Endothelial cell of umbilical vein (primary cell): ENCODE data around the gene ZRANB2. TPM values are rescaled to one million over a fixed set of nuclear protein-coding genes. Genes with fewer than 3 reads are reported as not detected.

Source experiments
- BruUV-seq: library from RNA; stranded (reverse); fragments of 400-500 nt; replicated peaks from 2 replicates; lab custom pipeline; 2021; lab: Mats Ljungman, UMichigan
- CTCF ChIA-PET: fragments of 300-600, 350-600 bp; sonication (Branson Sonifier 250); formaldehyde crosslinking; loops from one replicate; lab custom pipeline; 2021; ENCODE audit warnings: antibody characterized with exemption, inconsistent platforms; lab: Charles Lee
- POLR2A ChIA-PET: fragments of 300-600, 350-600 bp; sonication (Branson Sonifier 250); formaldehyde crosslinking; loops from one replicate; lab custom pipeline; 2021; ENCODE audit warnings: antibody characterized with exemption, inconsistent platforms; lab: Charles Lee
- DNase-seq: peaks from one replicate; pipeline ENCODE4 v3.0.0-alpha.2; 2011; ENCODE audit warnings: low read depth, low spot score
- FAIRE-seq: peaks from 2 replicates; lab custom pipeline; 2011; peaks lifted over from hg19 to GRCh38; lab: Jason Lieb, UNC
- H2AFZ ChIP-seq: 2 replicates; pipeline ENCODE4 v1.6.0; 2012; ENCODE audit warnings: low read depth, low read length, control low read depth, inconsistent platforms
- H3K27ac ChIP-seq: 2 replicates; pipeline ENCODE4 v1.5.1; 2011; ENCODE audit warnings: low read depth, mild to moderate bottlenecking, control low read depth, low read length, moderate library complexity; ENCODE audit not compliant: insufficient read depth
- H3K27me3 ChIP-seq, 2 experiments: 2 replicates each; pipeline versions ENCODE4 v1.6.0 to v1.6.1; 2011; ENCODE audit warnings: low read length in 2 of 2, mixed read lengths in 1 of 2; ENCODE audit not compliant: control insufficient read depth in 2 of 2, insufficient read depth in 2 of 2
- H3K36me3 ChIP-seq, 2 experiments: 2 replicates in 1 of 2; 3 replicates in 1 of 2; pipeline ENCODE4 v1.5.1; 2011; ENCODE audit warnings: low read length in 2 of 2, mild to moderate bottlenecking in 1 of 2, moderate library complexity in 1 of 2; ENCODE audit not compliant: control insufficient read depth in 2 of 2, insufficient read depth in 2 of 2; ENCODE audit errors: extremely low read depth in 1 of 2
- H3K4me1 ChIP-seq: 3 replicates; pipeline ENCODE4 v1.5.1; 2011; ENCODE audit warnings: mild to moderate bottlenecking, low read length; ENCODE audit not compliant: control insufficient read depth, insufficient read depth; ENCODE audit errors: extremely low read depth
- H3K4me2 ChIP-seq: 2 replicates; pipeline ENCODE4 v1.6.1; 2011; ENCODE audit warnings: low read length, control low read depth, mixed read lengths; ENCODE audit not compliant: insufficient read depth
- H3K4me3 ChIP-seq, 3 experiments: fragments of 200-600 bp in 1 of 3; sonication (generic), shearing (Covaris generic) in 1 of 3; replicated peaks in 1 of 3; 2 replicates each; pipeline ENCODE4 v1.5.1; 2011 to 2016; ENCODE audit warnings: control low read depth in 3 of 3, low read length in 3 of 3, mild to moderate bottlenecking in 2 of 3, inconsistent platforms in 1 of 3, low read depth in 1 of 3, moderate library complexity in 1 of 3; ENCODE audit not compliant: insufficient read depth in 1 of 3
- H3K79me2 ChIP-seq: 2 replicates; pipeline ENCODE4 v1.6.0; 2012; ENCODE audit warnings: low read length, inconsistent platforms; ENCODE audit not compliant: control insufficient read depth, insufficient read depth
- H3K9ac ChIP-seq: replicated peaks from 2 replicates; pipeline ENCODE3; 2011; ENCODE audit warnings: low read length, control low read depth; ENCODE audit not compliant: insufficient read depth; ENCODE audit errors: extremely low read depth
- H3K9me1 ChIP-seq: replicated peaks from 3 replicates; pipeline ENCODE4 v1.6.0; 2011; ENCODE audit warnings: mild to moderate bottlenecking, low read length; ENCODE audit not compliant: control insufficient read depth, insufficient read depth; ENCODE audit errors: extremely low read depth
- H3K9me3 ChIP-seq: replicated peaks from 2 replicates; pipeline ENCODE4 v1.5.1; 2012; ENCODE audit warnings: low read length, inconsistent platforms; ENCODE audit not compliant: control insufficient read depth, insufficient read depth
- H4K20me1 ChIP-seq: replicated peaks from 2 replicates; pipeline ENCODE3; 2011; ENCODE audit warnings: mild to moderate bottlenecking, low read length; ENCODE audit not compliant: control insufficient read depth, insufficient read depth; ENCODE audit errors: extremely low read depth
- CTCF ChIP-seq, 2 donors: IDR thresholded peaks; 1 replicate in 1 of 2; 2 replicates in 1 of 2; pipeline ENCODE4 v1.5.1; 2011; ENCODE audit warnings: low read length in 2 of 2, mild to moderate bottlenecking in 2 of 2, moderate library complexity in 2 of 2, control low read depth in 1 of 2, inconsistent platforms in 1 of 2, low read depth in 1 of 2; ENCODE audit not compliant: insufficient read depth in 1 of 2; ENCODE audit errors: extremely low read depth in 1 of 2
- GATA2 ChIP-seq: IDR thresholded peaks from 2 replicates; pipeline ENCODE4 v1.7.0; 2011; ENCODE audit warnings: low read depth, mild to moderate bottlenecking, moderate library complexity, mixed read lengths, low read length; ENCODE audit not compliant: insufficient read length, insufficient read depth
- dilution Hi-C: fragments of 300-500 bp; cut with MboI; formaldehyde crosslinking; loops from one replicate; pipeline ENCODE4 v1.15.0; 2019; ENCODE audit warnings: low sequenced_read_pairs; ENCODE audit not compliant: extremely low pct_ligation_motif_present
- intact Hi-C: fragments of 100-400 bp; cut with micrococcal nuclease; formaldehyde crosslinking; loops from one replicate; pipeline ENCODE4 v1.10.0; 2022
- polyA plus RNA-seq, 4 experiments: library from polyadenylated mRNA; depleted of rRNA in 3 of 4; stranded (reverse) in 3 of 4; unstranded in 1 of 4; fragments of >200 nt; gene quantifications; 2 replicates each; pipeline versions ENCODE4 v1.2.1 to v1.2.3, GENCODE V29; 2011 to 2012; ENCODE audit warnings: missing spikeins in 1 of 4
- total RNA-seq: library from RNA; stranded (reverse); gene quantifications from 2 replicates; pipeline ENCODE4 v1.2.3, GENCODE V29; 2021

The ZRANB2 gene
- total and polyA plus RNA-seq, 2 donors (not counting 3 experiments of a cell fraction or from before 2014, with no cell fraction given), result 23.6 to 84.1 TPM

GRCh38 chr1:71049951-71050598, 30.8 kb downstream of the ZRANB2 start:
- no peak overlapping the region for H3K9ac ChIP-seq
- ChIA-PET CTCF (interaction anchor here (1.0 to 5.7 kb wide), 6 partner anchors 10 to 537 kb away, joined by 3 to 35 read pairs (median 6); no protein-coding TSS in a partner anchor), POLR2A (no interaction called here)

More at GRCh38 chr1:71049951-71050598, 30.8 kb downstream of the ZRANB2 start:
- no peak overlapping the region for H2AFZ ChIP-seq
- TF ChIP-seq CTCF (IDR thresholded peaks at IDR 0.05; ENCODE audit: extremely low read depth in 1 of 2, insufficient read depth in 1 of 2, low read depth in 1 of 2, low read length in 2 of 2), result peak; percentile 51 to 56
- TF ChIP-seq GATA2, result no peak
- no peak overlapping the region for H3K27ac ChIP-seq
- H3K4me1 ChIP-seq, result peaks cover 9% of the 10 kb centered on the region
- no peaks in the 10 kb centered on the region for H3K79me2 ChIP-seq
- no peaks in the 10 kb centered on the region for H3K9me3 ChIP-seq
- DNase-seq, result peak; percentile 79
- FAIRE-seq, result peak; percentile 93
- H3K4me3 ChIP-seq, result no peak overlapping the region
- BruUV-seq, result no TSS peak
- H3K4me2 ChIP-seq, result no peak overlapping the region
- dilution Hi-C loops, result no loop called here
- H3K27me3 ChIP-seq, result peaks cover 40 to 54% of the 10 kb centered on the region in 2 experiments
- no peaks in the 10 kb centered on the region for H3K9me1 ChIP-seq
- no peaks in the 10 kb centered on the region for H4K20me1 ChIP-seq
- no peaks in the 10 kb centered on the region for H3K36me3 ChIP-seq
- intact Hi-C loops, result loop anchor here (1.0 kb wide), 2 partner anchors 365 to 522 kb away; no protein-coding TSS in a partner anchor
